SK-N-MC (cell line): Measurements from ENCODE around the gene EPHA4.

ENCODE experiments used
- EZH2 ChIP-seq: fragments of 200-600 bp; sonication (generic); IDR thresholded peaks from one replicate; pipeline ENCODE4 v1.6.1; 2017; ENCODE audit warnings: antibody characterized with exemption
- FOXP2 ChIP-seq: optimal IDR thresholded peaks from 2 replicates; pipeline ENCODE3; 2011; ENCODE audit warnings: mild to moderate bottlenecking, moderate library complexity; ENCODE audit not compliant: insufficient read depth; ENCODE audit errors: extremely low read length, control extremely low read depth
- POLR2AphosphoS5 ChIP-seq: IDR thresholded peaks from 2 replicates; pipeline ENCODE4 v1.6.1; 2012; ENCODE audit warnings: mild to moderate bottlenecking, low read depth, low read length, borderline replicate concordance

DNA sequence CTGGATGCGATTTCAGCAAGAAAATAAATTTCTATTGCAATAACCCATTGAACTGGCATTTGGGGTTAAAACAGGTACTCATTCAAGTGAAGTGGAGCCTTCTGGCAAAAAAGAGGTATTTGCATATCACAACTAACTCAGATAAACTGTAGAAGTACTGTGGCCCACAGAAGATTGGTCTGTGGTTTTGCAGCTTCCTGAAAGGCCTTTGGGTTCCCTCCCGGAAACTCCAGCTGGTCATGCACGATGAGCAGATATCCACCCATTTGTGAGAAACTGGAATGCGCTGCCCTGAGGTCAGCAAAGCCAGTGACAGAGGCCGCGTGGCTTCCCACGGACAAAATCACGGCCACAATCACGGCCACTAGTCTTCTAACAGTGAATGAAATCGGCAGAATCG, 106.3 kb downstream of the EPHA4 start:
- TF ChIP-seq EZH2 (no peak), FOXP2 (no peak), POLR2AphosphoS5 (no peak)
